HTERT RPE-1 (cell line): Measurements from ENCODE around the gene TOMM22.

ENCODE experiments used
- in situ Hi-C: fragments of 300-500 bp; cut with MboI; formaldehyde crosslinking; loops from 4 replicates; pipeline ENCODE4 v1.14.3; 2020; ENCODE audit warnings: low sequenced_read_pairs

TOMM22 gene

GRCh38 chr22:38733724-38734381, 52.1 kb downstream of the TOMM22 start:
- in situ Hi-C loops, result no loop called here

GRCh38 chr22:38734421-38735100, 52.8 kb downstream of the TOMM22 start:
- in situ Hi-C loops, result no loop called here
